B cell (primary cell): ENCODE data around the gene CEP250. TPM values are rescaled to one million over a fixed set of nuclear protein-coding genes. Genes with fewer than 3 reads are reported as not detected.

Experiments used
- ATAC-seq: fragments of 200-7000 bp; cut with Tn5 transposase; one replicate; pipeline ENCODE4 v1.10.0; 2021; ENCODE audit warnings: low read depth, mild to moderate bottlenecking, moderate number of reproducible peaks, moderate library complexity
- CTCF ChIA-PET: fragments of 350-600 bp; sonication (Branson Sonifier 250); formaldehyde crosslinking; loops from one replicate; lab custom pipeline; 2021; ENCODE audit warnings: antibody characterized with exemption, inconsistent platforms; lab: Charles Lee
- POLR2A ChIA-PET: fragments of 350-600 bp; sonication (Branson Sonifier 250); formaldehyde crosslinking; loops from one replicate; lab custom pipeline; 2021; ENCODE audit warnings: antibody characterized with exemption; lab: Charles Lee
- DNase-seq: peaks from one replicate; pipeline ENCODE4 v3.0.0; 2013
- H2AFZ ChIP-seq: 2 replicates; pipeline ENCODE4 v1.6.1; 2012; ENCODE audit warnings: mild to moderate bottlenecking, low read depth, low read length; ENCODE audit not compliant: insufficient read depth, poor library complexity, severe bottlenecking
- H3K27ac ChIP-seq, 2 donors: 1 replicate in 1 of 2; 2 replicates in 1 of 2; pipeline ENCODE4 v1.5.1; 2012 to 2013; ENCODE audit warnings: low read length in 2 of 2, mild to moderate bottlenecking in 2 of 2, moderate library complexity in 1 of 2
- H3K27me3 ChIP-seq, 4 experiments: fragments of 200-600 bp in 1 of 4; sonication (generic) in 1 of 4; replicated peaks in 1 of 4; 1 replicate in 2 of 4; 2 replicates in 2 of 4; pipeline versions ENCODE4 v1.6.1 to v1.7.0; 2013 to 2016; ENCODE audit warnings: low read length in 3 of 4, mild to moderate bottlenecking in 2 of 4, mixed read lengths in 1 of 4, moderate library complexity in 1 of 4; ENCODE audit not compliant: insufficient read depth in 4 of 4, control insufficient read depth in 3 of 4; ENCODE audit errors: control extremely low read depth in 1 of 4
- H3K36me3 ChIP-seq, 2 experiments: replicated peaks in 1 of 2; 1 replicate in 1 of 2; 2 replicates in 1 of 2; pipeline versions ENCODE4 v1.6.1 to v1.7.1; 2013; ENCODE audit warnings: low read length in 1 of 2; ENCODE audit not compliant: insufficient read depth in 2 of 2, control insufficient read depth in 1 of 2; ENCODE audit errors: control extremely low read depth in 1 of 2, extremely low read depth in 1 of 2
- H3K4me1 ChIP-seq, 2 donors: fragments of 200-600 bp in 1 of 2; sonication (generic) in 1 of 2; 1 replicate in 1 of 2; 2 replicates in 1 of 2; pipeline versions ENCODE4 v1.5.1 to v1.6.1; 2013 to 2017; ENCODE audit warnings: low read length in 2 of 2; ENCODE audit not compliant: control insufficient read depth in 2 of 2, insufficient read depth in 2 of 2
- H3K4me2 ChIP-seq: replicated peaks from 2 replicates; pipeline ENCODE3; 2012; ENCODE audit warnings: mild to moderate bottlenecking, low read depth, low read length; ENCODE audit not compliant: poor library complexity, severe bottlenecking
- H3K4me3 ChIP-seq, 5 experiments: fragments of 200-600 bp in 1 of 5; sonication (generic) in 1 of 5; 1 replicate in 3 of 5; 2 replicates in 2 of 5; pipeline versions ENCODE4 v1.5.1 to v1.7.0; 2011 to 2016; ENCODE audit warnings: low read length in 4 of 5, mild to moderate bottlenecking in 4 of 5, low read depth in 2 of 5, control low read depth in 1 of 5, moderate library complexity in 1 of 5; ENCODE audit not compliant: insufficient read depth in 1 of 5; ENCODE audit errors: control extremely low read depth in 1 of 5, extremely low read depth in 1 of 5
- H3K79me2 ChIP-seq: fragments of 200-600 bp; sonication (generic); one replicate; pipeline ENCODE4 v1.6.0; 2016; ENCODE audit warnings: low read length; ENCODE audit not compliant: control insufficient read depth, insufficient read depth
- H3K9ac ChIP-seq: fragments of 200-600 bp; sonication (generic); 2 replicates; pipeline ENCODE4 v1.6.1; 2017; ENCODE audit warnings: mild to moderate bottlenecking, low read length, moderate library complexity
- H3K9me3 ChIP-seq, 3 donors: one replicate each; pipeline versions ENCODE4 v1.6.1 to v1.7.1; 2013; ENCODE audit warnings: low read length in 2 of 3; ENCODE audit not compliant: control insufficient read depth in 2 of 3, insufficient read depth in 1 of 3; ENCODE audit errors: control extremely low read depth in 1 of 3
- H4K20me1 ChIP-seq: 2 replicates; pipeline ENCODE4 v1.6.0; 2012; ENCODE audit warnings: mild to moderate bottlenecking, low read length; ENCODE audit not compliant: insufficient read depth, control insufficient read depth, poor library complexity, severe bottlenecking
- H3K27ac Mint-ChIP-seq: one replicate; pipeline ENCODE4 v1.8.0; 2021; ENCODE audit warnings: mixed read lengths
- H3K27me3 Mint-ChIP-seq: one replicate; pipeline ENCODE4 v1.8.0; 2021; ENCODE audit warnings: mixed read lengths
- H3K4me1 Mint-ChIP-seq: one replicate; pipeline ENCODE4 v1.8.0; 2021; ENCODE audit warnings: mixed read lengths
- H3K4me3 Mint-ChIP-seq: one replicate; pipeline ENCODE4 v1.8.0; 2021; ENCODE audit warnings: mixed read lengths
- H3K9me3 Mint-ChIP-seq: one replicate; pipeline ENCODE4 v1.8.0; 2022; ENCODE audit warnings: mixed read lengths; ENCODE audit not compliant: insufficient read depth
- EZH2 ChIP-seq: IDR thresholded peaks from 2 replicates; pipeline ENCODE4 v1.6.1; 2012; ENCODE audit warnings: borderline replicate concordance, low read depth, mild to moderate bottlenecking, moderate library complexity, low read length; ENCODE audit not compliant: insufficient read depth, poor library complexity, severe bottlenecking
- WGBS: methylation state at CpG from one replicate; pipeline ENCODE4 v1.1.5; 2013; ENCODE audit warnings: missing lambda C conversion rate; ENCODE audit not compliant: insufficient coverage; 5-methylcytosine and 5-hydroxymethylcytosine counted together
- intact Hi-C: fragments of 100-400 bp; cut with micrococcal nuclease; formaldehyde crosslinking; loops from one replicate; pipeline ENCODE4 v1.10.0; 2022
- polyA plus RNA-seq: library from polyadenylated mRNA; depleted of rRNA; stranded (reverse); fragments of >200 nt; gene quantifications from 2 replicates; pipeline ENCODE4 v1.2.3, GENCODE V29; 2012
- total RNA-seq, 2 donors: library from RNA; stranded (reverse); fragments of 120-200 nt in 1 of 2; gene quantifications; 1 replicate in 1 of 2; 2 replicates in 1 of 2; pipeline versions ENCODE4 v1.2.3 to v1.2.4, GENCODE V29; 2013 to 2022
- TF ChIP-seq, protein P1 (sequence below): fragments of 200-600 bp; IDR thresholded peaks from one replicate; pipeline ENCODE4 v1.8.0; 2022; ENCODE audit warnings: antibody characterized with exemption, mild to moderate bottlenecking

The CEP250 gene
- total and polyA plus RNA-seq, 2 donors (not counting 1 experiment from before 2014, with no cell fraction given), result 14.6 to 78.5 TPM

DNA sequence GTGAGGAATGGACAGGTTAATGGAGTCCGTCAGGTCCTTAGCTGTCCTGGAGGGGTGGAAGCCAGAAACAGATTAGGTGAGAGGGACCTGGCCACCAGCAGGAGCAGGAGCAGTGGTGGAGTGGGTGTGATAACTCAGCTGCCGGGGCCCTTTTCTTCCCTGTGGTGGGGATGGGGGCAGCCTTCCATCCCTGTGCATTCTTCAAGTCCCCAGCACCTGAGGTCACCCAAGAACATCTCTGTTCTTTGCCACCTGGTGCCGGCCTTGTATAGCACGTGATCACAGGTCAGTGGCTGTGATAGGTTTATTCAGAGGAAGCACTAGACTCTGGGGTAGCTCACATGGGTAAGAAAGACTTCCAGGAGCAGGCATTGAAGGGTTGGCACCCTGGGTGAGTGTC lies 103.1 kb downstream of the CEP250 start:
- Mint-ChIP-seq H3K27ac (no peak overlapping the region), H3K4me1 (no peaks in the 10 kb centered on the region), H3K4me3 (no peak overlapping the region), H3K9me3 (no peaks in the 10 kb centered on the region), H3K27me3 (no peaks in the 10 kb centered on the region)
- intact Hi-C loops, result no loop called here
- no peak overlapping the region for H2AFZ ChIP-seq
- no peaks in the 10 kb centered on the region for H3K79me2 ChIP-seq
- no peak overlapping the region for H3K27ac ChIP-seq
- H3K4me1 ChIP-seq, result no peaks in the 10 kb centered on the region
- no peaks in the 10 kb centered on the region for H3K9me3 ChIP-seq
- no peaks in the 10 kb centered on the region for H3K27me3 ChIP-seq
- CTCF ChIA-PET, result no interaction called here
- WGBS, result 96% methylated on average over 3 of the region's 4 CpGs
- H3K4me2 ChIP-seq, result no peak overlapping the region
- no peaks in the 10 kb centered on the region for H4K20me1 ChIP-seq
- peaks cover 0 to 20% of the 10 kb centered on the region in 2 experiments for H3K36me3 ChIP-seq
- TF ChIP-seq EZH2, result no peak
- TF ChIP-seq, protein P1, sequence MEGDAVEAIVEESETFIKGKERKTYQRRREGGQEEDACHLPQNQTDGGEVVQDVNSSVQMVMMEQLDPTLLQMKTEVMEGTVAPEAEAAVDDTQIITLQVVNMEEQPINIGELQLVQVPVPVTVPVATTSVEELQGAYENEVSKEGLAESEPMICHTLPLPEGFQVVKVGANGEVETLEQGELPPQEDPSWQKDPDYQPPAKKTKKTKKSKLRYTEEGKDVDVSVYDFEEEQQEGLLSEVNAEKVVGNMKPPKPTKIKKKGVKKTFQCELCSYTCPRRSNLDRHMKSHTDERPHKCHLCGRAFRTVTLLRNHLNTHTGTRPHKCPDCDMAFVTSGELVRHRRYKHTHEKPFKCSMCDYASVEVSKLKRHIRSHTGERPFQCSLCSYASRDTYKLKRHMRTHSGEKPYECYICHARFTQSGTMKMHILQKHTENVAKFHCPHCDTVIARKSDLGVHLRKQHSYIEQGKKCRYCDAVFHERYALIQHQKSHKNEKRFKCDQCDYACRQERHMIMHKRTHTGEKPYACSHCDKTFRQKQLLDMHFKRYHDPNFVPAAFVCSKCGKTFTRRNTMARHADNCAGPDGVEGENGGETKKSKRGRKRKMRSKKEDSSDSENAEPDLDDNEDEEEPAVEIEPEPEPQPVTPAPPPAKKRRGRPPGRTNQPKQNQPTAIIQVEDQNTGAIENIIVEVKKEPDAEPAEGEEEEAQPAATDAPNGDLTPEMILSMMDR, result no peak
- no peak overlapping the region for H3K9ac ChIP-seq
- POLR2A ChIA-PET, result interaction anchor here (0.5 kb wide), 1 partner anchor 41 kb away, joined by 4 read pairs; no protein-coding TSS in a partner anchor
- ATAC-seq, result no peak
- no peak overlapping the region for H3K4me3 ChIP-seq
- DNase-seq, result no peak

DNA sequence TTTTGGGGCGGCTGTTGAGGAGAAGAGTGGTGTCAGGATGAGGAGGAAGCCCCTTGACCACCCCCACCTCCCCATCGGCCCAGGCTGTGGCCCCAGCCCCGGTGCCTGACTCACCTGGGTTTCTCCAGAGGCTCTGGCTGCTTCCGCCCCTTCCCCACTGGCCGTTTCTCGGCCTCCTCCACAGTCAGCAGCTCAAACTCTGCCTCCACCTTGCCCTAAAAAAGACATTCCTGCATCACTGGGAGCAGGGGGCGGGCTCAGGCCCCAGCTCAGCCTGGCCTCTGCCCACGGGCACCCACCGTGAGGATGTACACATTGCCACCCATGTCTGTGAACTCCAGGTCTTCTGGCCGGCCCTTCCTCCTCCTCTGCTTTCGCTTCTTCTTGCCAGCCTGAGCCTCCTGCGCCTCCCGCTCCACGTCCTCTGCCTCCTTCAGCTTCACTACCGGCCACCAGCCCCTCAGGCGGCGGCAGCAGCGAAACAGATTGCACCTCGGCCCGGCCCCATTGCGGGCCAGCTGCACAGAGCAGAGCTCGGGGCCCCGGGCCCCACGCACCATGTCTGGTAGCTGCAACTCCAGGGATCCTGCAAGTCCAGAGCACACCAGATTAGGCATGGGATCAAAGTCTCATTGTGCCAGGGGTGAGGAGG lies 103.8 kb downstream of the CEP250 start:
- POLR2A ChIA-PET, result interaction anchor here (0.5 kb wide), 1 partner anchor 40 kb away, joined by 4 read pairs; no protein-coding TSS in a partner anchor

More for the DNA sequence above, 103.8 kb downstream of the CEP250 start:
- Histone ChIP-seq H3K9ac (no peak overlapping the region), H3K79me2 (no peaks in the 10 kb centered on the region), H4K20me1 (no peaks in the 10 kb centered on the region), H3K4me3 (no peak overlapping the region), H3K4me1 (no peaks in the 10 kb centered on the region), H3K27me3 (no peaks in the 10 kb centered on the region), H3K27ac (no peak overlapping the region), H2AFZ (no peak overlapping the region), H3K4me2 (no peak overlapping the region), H3K36me3 (peaks cover 0 to 20% of the 10 kb centered on the region in 2 experiments), H3K9me3 (no peaks in the 10 kb centered on the region)
- H3K9me3 Mint-ChIP-seq, result no peaks in the 10 kb centered on the region
- no peak overlapping the region for H3K4me3 Mint-ChIP-seq
- ATAC-seq (no peak), DNase-seq (no peak)
- CTCF ChIA-PET, result no interaction called here
- 94% methylated on average over 23 of the region's 24 CpGs for WGBS
- H3K27me3 Mint-ChIP-seq, result no peaks in the 10 kb centered on the region
- no peak overlapping the region for H3K27ac Mint-ChIP-seq
- intact Hi-C loops, result no loop called here
- no peak for TF ChIP-seq EZH2
- TF ChIP-seq, protein P1, result no peak
- H3K4me1 Mint-ChIP-seq, result no peaks in the 10 kb centered on the region
